ENCODE results near the gene LMO1.

Gene LMO1

GRCh38 chr11:8249482-8249881 lies 14.2 kb downstream of the LMO1 start:
- no peak for DNase-seq (ENCODE audit: low read depth in 1 of 2, low spot score in 1 of 2)

- no peak for DNase-seq (ENCODE audit: low read depth in 1 of 2, low spot score in 1 of 2)
Observed at GRCh38 chr11:8248786-8249185, 14.9 kb downstream of the LMO1 start.

GRCh38 chr11:8247312-8247711 lies 16.4 kb downstream of the LMO1 start:
- DNase-seq (ENCODE audit: low read depth in 1 of 2, low spot score in 1 of 2) = no peak

DNA sequence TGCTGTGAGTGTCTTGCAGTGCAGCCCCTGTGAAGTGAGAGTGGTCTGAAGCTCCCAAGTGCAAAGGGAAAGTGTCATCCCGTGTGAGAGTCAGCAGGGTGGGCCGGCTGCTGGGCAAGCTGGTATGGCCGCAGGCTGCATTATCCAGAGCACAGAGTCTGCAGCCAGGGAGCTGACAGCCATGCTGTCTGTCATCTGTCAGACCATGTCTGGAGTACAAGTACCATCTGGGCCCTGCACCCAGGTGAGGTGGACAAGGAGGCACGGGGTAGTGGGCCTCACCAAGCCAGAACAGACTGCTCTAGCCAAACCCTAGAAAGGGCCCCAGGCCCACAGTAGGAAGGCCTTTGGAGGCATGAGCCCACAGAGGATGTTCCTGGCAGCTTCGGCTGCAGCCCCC lies 20.2 kb downstream of the LMO1 start:
- DNase-seq (ENCODE audit: low read depth in 1 of 2, low spot score in 1 of 2) = no peak

DNA sequence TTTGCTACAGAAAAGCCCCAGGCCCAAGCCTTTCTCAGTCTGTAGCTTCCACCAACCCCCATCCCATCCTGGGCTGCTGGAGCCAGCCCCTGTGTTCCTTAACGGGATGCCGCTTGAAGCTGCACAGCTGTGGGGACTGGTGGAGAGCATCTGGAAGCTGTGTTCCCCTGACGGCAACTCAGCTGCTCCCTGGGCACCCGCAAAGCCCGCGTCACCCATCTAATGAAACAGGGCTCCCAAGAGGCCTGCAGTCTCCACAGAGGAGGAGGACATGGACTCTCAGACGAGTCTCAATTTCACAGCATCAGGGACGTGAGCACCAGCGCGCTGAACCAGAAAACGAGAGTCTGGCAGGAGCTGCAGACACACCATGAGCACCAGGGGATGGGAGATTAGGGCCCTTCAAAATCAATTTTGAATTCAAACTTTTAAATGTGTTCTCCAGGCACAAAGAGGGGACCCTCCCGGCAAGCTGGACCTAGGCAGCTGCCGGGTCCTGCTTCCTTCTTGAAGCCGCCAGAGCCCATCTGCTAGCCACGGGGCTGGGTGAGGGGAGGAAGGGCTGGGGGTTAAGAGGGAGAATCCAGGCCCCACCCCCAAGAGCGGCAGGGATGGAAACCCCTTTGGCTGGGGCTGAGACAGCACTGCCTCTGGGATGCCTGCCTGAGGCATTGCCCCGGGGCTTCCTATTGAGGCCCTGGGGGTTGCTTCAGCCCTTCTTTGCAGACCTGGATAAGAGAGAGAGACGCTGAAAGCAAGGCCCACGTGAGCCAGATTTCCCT lies 21.0 kb downstream of the LMO1 start:
- no peak for DNase-seq (ENCODE audit: low read depth in 1 of 2, low spot score in 1 of 2)

- no peak for DNase-seq (ENCODE audit: low read depth in 1 of 2, low spot score in 1 of 2)
Observed at GRCh38 chr11:8242118-8242475, 21.6 kb downstream of the LMO1 start.

DNA sequence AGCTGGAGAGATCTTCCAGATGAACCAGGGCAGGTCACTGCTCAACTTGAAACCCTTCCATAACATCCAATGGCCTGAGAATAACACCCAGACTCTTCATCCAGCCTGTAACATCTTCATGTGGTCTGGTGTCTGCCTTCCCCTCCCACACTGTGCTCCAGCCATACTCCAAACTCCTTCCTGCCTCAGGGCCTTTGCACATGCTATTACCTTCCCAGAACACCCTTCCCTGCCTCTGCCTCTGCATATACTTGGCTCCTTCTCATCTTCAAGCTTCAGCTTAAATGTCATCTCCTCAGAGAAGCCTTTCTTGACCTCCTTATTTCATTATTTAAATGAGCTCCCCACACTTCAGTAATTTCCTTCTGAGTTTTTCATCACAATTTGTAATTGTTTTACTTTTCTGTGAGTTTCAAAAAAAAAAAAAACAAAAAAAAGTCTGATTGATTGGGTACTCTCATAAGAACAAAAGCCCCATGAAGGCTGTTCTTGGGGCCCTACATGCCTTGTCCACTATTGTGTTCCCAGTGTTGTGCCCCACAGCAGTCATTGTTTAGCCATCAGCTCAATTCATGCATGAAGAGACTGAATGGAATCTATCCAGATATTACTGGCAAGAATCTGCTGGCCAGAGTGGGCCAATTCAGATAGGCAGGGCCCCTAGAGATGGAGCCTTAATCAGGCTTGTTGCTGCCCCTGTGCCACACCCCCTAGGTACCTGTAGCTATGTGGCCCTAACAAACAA lies 22.1 kb downstream of the LMO1 start:
- DNase-seq (ENCODE audit: low read depth in 1 of 2, low spot score in 1 of 2) = no peak

- DNase-seq (ENCODE audit: low read depth in 1 of 2, low spot score in 1 of 2) = no peak
Observed at GRCh38 chr11:8239536-8240228, 24.0 kb downstream of the LMO1 start.

- no peak for DNase-seq (ENCODE audit: low read depth in 1 of 2, low spot score in 1 of 2)
Observed at GRCh38 chr11:8239040-8239439, 24.6 kb downstream of the LMO1 start.

- DNase-seq (ENCODE audit: low read depth in 1 of 2, low spot score in 1 of 2) = no peak
Observed at GRCh38 chr11:8237453-8237852, 26.2 kb downstream of the LMO1 start.

- DNase-seq (ENCODE audit: low read depth in 1 of 2, low spot score in 1 of 2) = no peak
Observed at GRCh38 chr11:8235925-8236324, 27.8 kb downstream of the LMO1 start.

DNA sequence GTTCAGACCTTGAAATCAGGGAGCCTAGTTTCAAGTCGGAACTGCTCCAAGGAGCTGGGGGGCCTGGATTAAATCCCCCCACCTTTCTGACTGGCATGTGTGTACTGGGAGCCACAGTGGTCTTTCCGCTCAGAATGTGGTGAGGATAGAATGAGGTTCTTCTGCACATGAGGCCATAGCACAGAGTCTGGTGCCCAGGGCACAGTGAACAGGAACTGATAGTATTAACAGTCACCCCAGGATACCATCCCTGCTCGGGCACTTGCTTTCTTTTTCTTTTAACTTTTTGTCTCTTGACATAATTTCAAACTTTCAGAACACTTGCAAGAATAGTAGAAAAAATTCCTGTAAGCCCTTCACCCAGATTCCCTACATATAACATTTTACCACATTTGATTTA lies 28.8 kb downstream of the LMO1 start:
- no peak for DNase-seq (ENCODE audit: low read depth in 1 of 2, low spot score in 1 of 2)

GRCh38 chr11:8234425-8234821 lies 29.3 kb downstream of the LMO1 start:
- no peak for DNase-seq (ENCODE audit: low read depth in 1 of 2, low spot score in 1 of 2)

DNA sequence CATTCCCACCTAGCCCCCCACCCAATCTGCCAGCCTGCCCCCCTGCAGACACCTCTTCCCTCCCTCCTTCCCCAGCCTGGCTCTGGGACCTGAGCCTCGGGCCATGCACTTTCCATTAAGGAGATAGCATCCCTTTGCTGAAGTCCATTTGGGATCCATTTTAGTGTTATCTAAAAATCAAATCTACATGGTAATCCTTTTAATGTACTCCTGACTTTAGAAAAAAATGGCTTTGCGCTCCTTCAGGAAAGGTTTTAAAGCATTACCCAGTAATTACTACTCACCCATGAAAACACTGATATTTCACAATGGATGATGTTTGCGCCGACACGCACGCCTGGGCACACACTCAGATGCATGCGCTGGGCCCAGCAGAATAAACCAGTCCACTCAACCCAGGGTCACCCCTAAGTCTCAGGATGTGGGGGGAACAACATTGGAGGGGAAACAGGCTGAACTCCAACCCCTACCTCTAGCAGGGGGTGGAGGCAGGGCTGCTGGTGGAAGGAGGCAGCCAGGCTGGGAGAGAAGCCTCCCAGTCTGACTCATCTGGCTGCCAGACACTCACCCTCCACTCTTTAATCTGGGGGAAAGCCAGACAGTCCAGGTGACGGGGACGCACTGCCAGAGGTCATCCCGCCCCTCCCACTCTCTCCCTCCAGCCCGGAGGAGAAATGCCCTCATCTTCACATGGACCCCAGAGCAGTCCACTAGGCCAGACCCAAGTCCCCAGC lies 29.8 kb downstream of the LMO1 start:
- DNase-seq (ENCODE audit: low read depth in 1 of 2, low spot score in 1 of 2) = no peak

- no peak for DNase-seq (ENCODE audit: low read depth in 1 of 2, low spot score in 1 of 2)
Observed at GRCh38 chr11:8232849-8233606, 30.6 kb downstream of the LMO1 start.

- no peak for DNase-seq (ENCODE audit: low read depth in 1 of 2, low spot score in 1 of 2)
Observed at GRCh38 chr11:8232414-8232813, 31.3 kb downstream of the LMO1 start.

GRCh38 chr11:8231979-8232378 lies 31.7 kb downstream of the LMO1 start:
- DNase-seq (ENCODE audit: low read depth in 1 of 2, low spot score in 1 of 2) = no peak

- DNase-seq (ENCODE audit: low read depth in 1 of 2, low spot score in 1 of 2) = no peak
Observed at GRCh38 chr11:8230921-8231847, 32.5 kb downstream of the LMO1 start.

GRCh38 chr11:8230178-8230859 lies 33.4 kb downstream of the LMO1 start:
- DNase-seq (ENCODE audit: low read depth in 1 of 2, low spot score in 1 of 2) = no peak

All from activated T-helper 1 cell treated with anti-CD3 and anti-CD28 coated beads, Interleukin-2, amount 50 U/mL, for 16 hours (primary cell).